AG04449 (cell line): ENCODE results near the gene ADGRF1.
A peak's percentile ranks its signal among the peaks of the same experiment; 100 is the strongest.
"Not testable (repeated sequence)": the region's sequence is repeated elsewhere in the genome, so short reads cannot be mapped to it uniquely, and the experiment has no call there.

Experiments
- CTCF ChIA-PET: fragments of 350-600 bp; formaldehyde crosslinking; extraction: SDS; loops from one replicate; lab custom pipeline; 2021; ENCODE audit warnings: antibody characterized with exemption; lab: Yijun Ruan, JAX
- POLR2A ChIA-PET: fragments of 400-600, 350-600 bp; formaldehyde crosslinking; extraction: SDS; loops from one replicate; lab custom pipeline; 2020; ENCODE audit warnings: antibody characterized with exemption, inconsistent platforms; lab: Yijun Ruan, JAX
- DNase-seq: peaks from one replicate; pipeline ENCODE4 v3.0.0-alpha.2; 2010; ENCODE audit warnings: low read depth, low spot score
- H3K4me3 ChIP-seq: 2 replicates; pipeline ENCODE4 v1.5.1; 2011; ENCODE audit warnings: low read depth, mild to moderate bottlenecking, control low read depth, low read length
- TF ChIP-seq, protein P1 (sequence below): IDR thresholded peaks from one replicate; pipeline ENCODE4 v1.5.1; 2011; ENCODE audit warnings: mild to moderate bottlenecking, moderate library complexity, low read length, control low read depth, inconsistent platforms; ENCODE audit not compliant: insufficient read depth; ENCODE audit errors: missing control alignments

Gene ADGRF1

DNA sequence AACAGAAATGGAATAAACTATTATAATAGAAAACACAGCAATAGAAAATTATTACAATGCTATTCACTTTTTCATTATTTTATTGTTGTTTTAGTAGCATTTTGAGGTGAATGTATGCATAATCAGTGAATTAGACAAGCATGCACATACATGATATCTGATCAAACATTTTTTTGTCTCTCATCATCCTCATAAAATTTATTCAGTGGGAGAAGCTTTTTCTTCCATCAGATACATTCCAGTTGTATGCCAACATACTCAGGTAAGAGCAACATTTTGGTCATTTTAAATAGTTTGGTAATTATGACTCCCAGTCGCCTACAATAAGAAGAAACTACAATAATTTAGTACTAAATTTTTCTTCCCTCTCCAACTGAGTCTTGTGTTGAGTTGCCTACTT is 44.5 kb downstream of the ADGRF1 start:
- CTCF ChIA-PET, result no interaction called here
- TF ChIP-seq, protein P1, sequence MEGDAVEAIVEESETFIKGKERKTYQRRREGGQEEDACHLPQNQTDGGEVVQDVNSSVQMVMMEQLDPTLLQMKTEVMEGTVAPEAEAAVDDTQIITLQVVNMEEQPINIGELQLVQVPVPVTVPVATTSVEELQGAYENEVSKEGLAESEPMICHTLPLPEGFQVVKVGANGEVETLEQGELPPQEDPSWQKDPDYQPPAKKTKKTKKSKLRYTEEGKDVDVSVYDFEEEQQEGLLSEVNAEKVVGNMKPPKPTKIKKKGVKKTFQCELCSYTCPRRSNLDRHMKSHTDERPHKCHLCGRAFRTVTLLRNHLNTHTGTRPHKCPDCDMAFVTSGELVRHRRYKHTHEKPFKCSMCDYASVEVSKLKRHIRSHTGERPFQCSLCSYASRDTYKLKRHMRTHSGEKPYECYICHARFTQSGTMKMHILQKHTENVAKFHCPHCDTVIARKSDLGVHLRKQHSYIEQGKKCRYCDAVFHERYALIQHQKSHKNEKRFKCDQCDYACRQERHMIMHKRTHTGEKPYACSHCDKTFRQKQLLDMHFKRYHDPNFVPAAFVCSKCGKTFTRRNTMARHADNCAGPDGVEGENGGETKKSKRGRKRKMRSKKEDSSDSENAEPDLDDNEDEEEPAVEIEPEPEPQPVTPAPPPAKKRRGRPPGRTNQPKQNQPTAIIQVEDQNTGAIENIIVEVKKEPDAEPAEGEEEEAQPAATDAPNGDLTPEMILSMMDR, result no peak
- POLR2A ChIA-PET, result no interaction called here
- DNase-seq, result no peak
- H3K4me3 ChIP-seq, result no peak overlapping the region

DNA sequence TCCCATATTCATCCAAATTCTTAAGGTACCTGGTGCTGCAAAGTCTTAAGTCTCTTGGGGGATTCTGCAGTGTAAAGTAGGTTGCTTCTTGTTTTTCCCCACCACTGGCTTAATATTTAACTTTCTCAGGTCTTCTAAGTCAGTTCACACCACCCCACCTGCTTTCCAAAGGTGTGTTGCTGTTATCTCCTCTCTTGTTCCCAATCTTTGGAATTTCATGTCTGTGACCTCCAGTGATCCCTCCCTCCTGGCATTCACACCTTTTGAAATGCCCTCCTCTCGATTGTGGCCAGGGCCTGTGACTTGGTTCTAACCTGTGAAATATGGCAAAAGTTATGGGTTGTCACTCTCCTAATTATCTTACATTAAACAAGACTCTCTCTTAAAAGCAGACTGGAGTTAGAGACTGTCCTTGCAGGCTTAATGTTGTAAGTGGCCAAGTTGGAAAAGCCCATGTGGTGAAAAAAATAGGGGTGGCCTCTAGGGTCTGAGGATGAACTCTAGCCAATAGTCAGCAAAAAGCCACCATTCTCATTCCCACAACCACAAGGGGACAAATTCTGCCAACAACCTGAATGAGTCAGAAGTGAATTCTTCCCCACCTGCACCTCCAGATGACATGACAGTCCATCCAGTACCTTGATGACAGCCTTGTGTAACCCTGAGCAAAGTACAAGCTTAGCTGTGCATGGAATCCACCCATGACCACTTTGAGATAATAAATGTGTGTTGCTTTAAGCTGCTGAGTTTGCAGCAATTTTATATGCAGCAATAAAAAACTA is 45.1 kb downstream of the ADGRF1 start:
- H3K4me3 ChIP-seq, result no peak overlapping the region
- TF ChIP-seq, protein P1, result no peak
- ChIA-PET POLR2A (no interaction called here), CTCF (no interaction called here)
- DNase-seq, result no peak

DNA sequence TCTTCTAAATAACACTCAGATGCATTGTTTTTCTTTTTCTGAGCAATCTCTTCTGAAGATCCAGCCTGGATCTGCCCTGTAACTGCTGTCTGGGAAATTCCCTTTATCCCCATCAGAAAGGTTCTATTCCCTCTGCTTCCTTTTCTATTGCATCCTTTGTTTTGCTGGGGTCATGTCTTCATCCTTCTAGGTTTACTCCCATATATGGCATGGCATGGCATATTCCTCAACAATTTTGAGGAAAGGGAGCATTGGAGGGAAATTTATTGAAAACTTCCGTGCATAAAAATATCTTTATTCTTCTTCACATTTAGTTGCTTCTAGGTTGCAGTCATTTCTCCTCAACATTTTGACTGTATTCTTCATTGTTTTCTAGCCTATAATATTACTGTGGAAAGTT is 47.2 kb downstream of the ADGRF1 start:
- POLR2A ChIA-PET, result no interaction called here
- CTCF ChIA-PET, result no interaction called here
- H3K4me3 ChIP-seq, result no peak overlapping the region
- no peak for DNase-seq
- TF ChIP-seq, protein P1, result no peak

DNA sequence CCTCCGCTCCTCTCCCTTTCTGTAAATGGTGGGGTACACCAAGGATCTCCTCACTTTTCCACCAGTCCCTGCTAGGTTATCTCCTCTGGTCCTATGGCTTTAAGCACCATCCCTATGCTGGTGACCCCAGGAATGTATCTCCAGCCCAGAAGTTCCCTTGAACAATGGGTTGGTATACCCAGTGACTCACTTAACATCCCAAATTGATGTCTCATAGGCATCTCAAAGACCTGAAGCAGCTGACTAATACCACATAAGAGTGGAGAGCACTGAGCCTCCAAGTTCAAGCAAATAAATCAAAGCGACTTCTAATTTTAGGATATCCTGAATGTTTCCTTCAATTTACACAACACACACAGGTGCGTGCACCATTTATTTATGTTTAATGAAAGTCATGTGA is 48.3 kb downstream of the ADGRF1 start:
- H3K4me3 ChIP-seq, result no peak overlapping the region
- ChIA-PET POLR2A (no interaction called here), CTCF (interaction anchor here (0.6 to 1.2 kb wide), 2 partner anchors 138 to 139 kb away, joined by 3 read pairs; no protein-coding TSS in a partner anchor)
- peak; percentile 31 for DNase-seq
- TF ChIP-seq, protein P1, result no peak

DNA sequence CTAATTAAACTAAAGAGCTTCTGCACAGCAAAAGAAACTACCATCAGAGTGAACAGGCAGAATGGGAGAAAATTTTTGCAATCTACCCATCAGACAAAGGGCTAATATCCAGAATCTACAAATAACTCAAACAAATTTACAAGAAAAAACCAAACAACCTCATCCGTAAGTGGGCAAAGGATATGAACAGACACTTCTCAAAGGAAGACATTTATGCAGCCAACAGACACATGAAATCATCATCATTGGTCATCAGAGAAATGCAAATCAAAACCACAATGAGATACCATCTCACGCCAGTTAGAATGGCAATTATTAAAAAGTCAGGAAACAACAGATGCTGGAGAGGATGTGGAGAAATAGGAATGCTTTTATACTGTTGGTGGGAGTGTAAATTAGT is 49.7 kb downstream of the ADGRF1 start:
- DNase-seq, H3K4me3 ChIP-seq, POLR2A ChIA-PET: not testable (repeated sequence)
- CTCF ChIA-PET, result interaction anchor here (3.4 kb wide), 1 partner anchor 135 kb away, joined by 9 read pairs; no protein-coding TSS in a partner anchor

DNA sequence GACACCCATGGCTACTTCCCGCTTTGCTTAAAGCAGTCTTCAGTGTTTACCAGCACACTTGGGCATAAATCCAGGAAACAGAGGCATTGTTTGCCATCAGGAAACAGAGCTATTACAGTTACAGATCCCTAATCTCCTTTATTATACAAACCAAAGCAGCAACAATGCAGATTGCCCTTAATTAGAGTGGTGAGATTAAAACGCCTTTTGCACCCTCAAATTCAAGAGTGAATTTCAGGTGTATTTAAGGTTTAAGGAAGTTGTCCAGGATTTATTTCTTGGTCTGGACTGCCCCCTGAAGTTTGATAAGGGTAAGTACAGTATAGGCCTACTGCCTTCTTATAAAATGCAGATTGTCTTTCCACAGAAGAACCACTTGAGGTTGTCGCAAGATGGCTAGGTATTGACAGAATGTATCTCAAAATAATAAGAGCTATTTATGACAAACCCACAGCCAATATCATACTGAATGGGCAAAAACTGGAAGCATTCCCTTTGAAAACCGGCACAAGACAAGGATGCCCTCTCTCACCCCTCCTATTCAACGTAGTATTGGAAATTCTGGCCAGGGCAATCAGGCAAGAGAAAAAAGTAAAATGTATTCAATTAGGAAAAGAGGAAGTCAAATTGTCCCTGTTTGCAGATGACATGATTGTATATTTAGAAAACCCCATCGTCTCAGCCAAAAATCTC is 51.2 kb downstream of the ADGRF1 start:
- TF ChIP-seq, protein P1, result peak; percentile 36
- H3K4me3 ChIP-seq, POLR2A ChIA-PET, DNase-seq: not testable (repeated sequence)
- CTCF ChIA-PET, result interaction anchor here (0.8 to 3.8 kb wide), 10 partner anchors 9 to 901 kb away, joined by 3 to 31 read pairs (median 3); no protein-coding TSS in a partner anchor
